Brain microvascular endothelial cell (primary cell): ENCODE measurements around the gene VWF.

ENCODE experiments used
- DNase-seq: peaks from one replicate; pipeline ENCODE4 v3.0.0-alpha.2; 2020
- H3K27ac ChIP-seq: fragments of 250-450 bp; sonication (Bioruptor Pico); 2 replicates; pipeline ENCODE4 v1.5.1; 2020; ENCODE audit warnings: mild to moderate bottlenecking, moderate library complexity
- H3K27me3 ChIP-seq: fragments of 250-450 bp; sonication (Bioruptor Pico); replicated peaks from 2 replicates; pipeline ENCODE4 v1.5.1; 2020; ENCODE audit warnings: mild to moderate bottlenecking
- H3K36me3 ChIP-seq: fragments of 250-450 bp; sonication (Bioruptor Pico); replicated peaks from 2 replicates; pipeline ENCODE4 v1.5.1; 2020; ENCODE audit warnings: mild to moderate bottlenecking
- H3K4me3 ChIP-seq: 2 replicates; pipeline ENCODE4 v1.5.1; 2011; ENCODE audit warnings: low read depth, mild to moderate bottlenecking, control low read depth, low read length, moderate library complexity
- in situ Hi-C: cut with HindIII; loops from 2 replicates; pipeline ENCODE4 v1.10.0; 2017; ENCODE audit warnings: low sequenced_read_pairs, low pct_ligation_motif_present
- TF ChIP-seq, protein P1 (sequence below): IDR thresholded peaks from 2 replicates; pipeline ENCODE4 v1.5.1; 2011; ENCODE audit warnings: low read depth, mild to moderate bottlenecking, moderate library complexity, low read length, control low read depth, inconsistent platforms; ENCODE audit errors: missing control alignments

Gene VWF

GRCh38 chr12:5941907-5942306 is 182.6 kb downstream of the VWF start:
- no peak for DNase-seq
- in situ Hi-C loops = no loop called here
- TF ChIP-seq, protein P1, sequence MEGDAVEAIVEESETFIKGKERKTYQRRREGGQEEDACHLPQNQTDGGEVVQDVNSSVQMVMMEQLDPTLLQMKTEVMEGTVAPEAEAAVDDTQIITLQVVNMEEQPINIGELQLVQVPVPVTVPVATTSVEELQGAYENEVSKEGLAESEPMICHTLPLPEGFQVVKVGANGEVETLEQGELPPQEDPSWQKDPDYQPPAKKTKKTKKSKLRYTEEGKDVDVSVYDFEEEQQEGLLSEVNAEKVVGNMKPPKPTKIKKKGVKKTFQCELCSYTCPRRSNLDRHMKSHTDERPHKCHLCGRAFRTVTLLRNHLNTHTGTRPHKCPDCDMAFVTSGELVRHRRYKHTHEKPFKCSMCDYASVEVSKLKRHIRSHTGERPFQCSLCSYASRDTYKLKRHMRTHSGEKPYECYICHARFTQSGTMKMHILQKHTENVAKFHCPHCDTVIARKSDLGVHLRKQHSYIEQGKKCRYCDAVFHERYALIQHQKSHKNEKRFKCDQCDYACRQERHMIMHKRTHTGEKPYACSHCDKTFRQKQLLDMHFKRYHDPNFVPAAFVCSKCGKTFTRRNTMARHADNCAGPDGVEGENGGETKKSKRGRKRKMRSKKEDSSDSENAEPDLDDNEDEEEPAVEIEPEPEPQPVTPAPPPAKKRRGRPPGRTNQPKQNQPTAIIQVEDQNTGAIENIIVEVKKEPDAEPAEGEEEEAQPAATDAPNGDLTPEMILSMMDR = no peak
- H3K27me3 ChIP-seq = peaks cover 26% of the 10 kb centered on the region
- H3K4me3 ChIP-seq = no peak overlapping the region
- H3K27ac ChIP-seq = no peak overlapping the region
- no peaks in the 10 kb centered on the region for H3K36me3 ChIP-seq

DNA sequence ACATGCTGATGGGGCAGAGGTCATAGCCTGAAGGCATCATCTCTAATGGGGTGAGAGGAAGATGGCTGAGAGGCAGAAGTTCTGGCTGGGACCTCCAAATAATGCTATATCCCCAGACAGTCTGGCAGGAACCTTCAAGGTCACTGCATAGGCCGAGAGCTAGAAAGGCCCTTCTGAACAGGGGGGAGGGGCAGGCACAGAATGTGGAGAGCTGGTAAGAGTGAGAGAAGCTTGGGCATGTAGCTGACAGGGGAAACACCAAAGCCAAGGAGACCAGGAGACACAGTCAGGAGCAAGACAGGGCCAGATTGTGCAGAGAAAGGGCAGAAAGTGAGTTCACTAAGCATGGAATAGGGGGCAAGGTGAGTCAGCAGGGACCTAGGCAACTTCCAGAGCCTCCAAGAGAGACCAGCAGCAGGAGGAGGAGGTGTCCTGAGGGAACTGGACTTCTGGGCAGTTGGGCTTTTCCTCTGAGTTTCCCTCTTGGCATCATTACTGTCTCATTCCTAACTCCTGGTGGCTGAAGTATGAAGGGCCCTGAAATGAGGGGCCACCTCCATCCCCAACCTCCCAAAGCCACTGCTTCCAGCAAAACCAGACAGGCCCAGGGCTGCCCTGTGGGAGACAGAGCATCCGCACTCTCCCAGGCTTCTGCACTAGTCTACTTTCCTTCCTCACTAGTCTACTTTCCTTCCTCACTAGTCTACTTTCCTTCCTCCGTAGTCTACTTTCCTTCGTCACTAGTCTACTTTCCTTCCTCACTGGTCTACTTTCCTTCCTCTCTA is 196.5 kb downstream of the VWF start:
- Histone ChIP-seq H3K36me3 (no peaks in the 10 kb centered on the region), H3K4me3 (no peak overlapping the region), H3K27me3 (no peaks in the 10 kb centered on the region), H3K27ac (no peak overlapping the region)
- DNase-seq = no peak
- in situ Hi-C loops = no loop called here
- TF ChIP-seq, protein P1 = no peak

- TF ChIP-seq, protein P1 = no peak
- no peak overlapping the region for H3K27ac ChIP-seq
- DNase-seq = no peak
- H3K4me3 ChIP-seq = no peak overlapping the region
- H3K27me3 ChIP-seq = no peaks in the 10 kb centered on the region
- H3K36me3 ChIP-seq = no peaks in the 10 kb centered on the region
- in situ Hi-C loops = no loop called here
Observed at GRCh38 chr12:5925646-5926045, 198.8 kb downstream of the VWF start.

DNA sequence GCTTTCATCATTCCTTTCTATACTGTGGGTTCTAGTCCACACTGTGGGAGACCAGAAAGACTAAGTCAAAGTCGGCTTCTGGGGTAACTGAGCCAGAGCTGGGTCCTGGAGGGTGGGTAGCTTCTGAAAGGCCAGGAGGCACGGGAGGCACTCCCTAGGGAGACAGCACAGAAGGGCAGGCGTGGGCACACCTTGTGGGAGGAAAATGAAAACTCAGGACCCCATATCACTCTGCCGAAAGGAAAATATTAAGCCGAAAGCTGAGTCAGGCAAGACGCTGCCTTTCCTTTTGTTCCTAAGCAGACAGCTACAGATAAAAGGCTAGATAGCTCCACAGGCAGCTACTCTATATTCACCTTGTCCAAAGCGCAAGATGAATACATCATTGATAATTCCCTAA is 200.1 kb downstream of the VWF start:
- Histone ChIP-seq H3K36me3 (no peaks in the 10 kb centered on the region), H3K27me3 (no peaks in the 10 kb centered on the region), H3K4me3 (no peak overlapping the region), H3K27ac (no peak overlapping the region)
- in situ Hi-C loops = no loop called here
- DNase-seq = no peak
- TF ChIP-seq, protein P1 = no peak

DNA sequence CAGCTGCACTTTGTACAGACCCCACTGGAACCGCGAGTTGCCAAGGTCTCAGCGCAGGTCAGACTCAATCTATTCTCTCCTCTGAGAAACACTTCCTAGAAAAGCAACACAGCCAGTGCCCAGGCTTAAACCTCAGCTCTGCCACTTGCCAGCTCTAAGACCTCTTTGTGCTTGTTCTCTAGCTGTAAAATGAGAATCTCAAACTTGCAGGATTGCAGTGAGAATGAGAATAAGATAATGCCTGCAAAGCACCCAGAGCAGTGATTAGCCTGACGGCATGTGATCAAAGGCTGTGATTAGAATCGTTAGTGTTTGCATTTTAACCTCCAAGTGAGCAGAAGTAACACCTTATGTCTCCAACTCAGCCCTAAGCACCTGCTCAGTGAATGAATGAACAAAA is 200.7 kb downstream of the VWF start:
- TF ChIP-seq, protein P1 = no peak
- H3K27ac ChIP-seq = no peak overlapping the region
- H3K4me3 ChIP-seq = no peak overlapping the region
- no peak for DNase-seq
- no peaks in the 10 kb centered on the region for H3K36me3 ChIP-seq
- H3K27me3 ChIP-seq = no peaks in the 10 kb centered on the region
- in situ Hi-C loops = no loop called here

DNA sequence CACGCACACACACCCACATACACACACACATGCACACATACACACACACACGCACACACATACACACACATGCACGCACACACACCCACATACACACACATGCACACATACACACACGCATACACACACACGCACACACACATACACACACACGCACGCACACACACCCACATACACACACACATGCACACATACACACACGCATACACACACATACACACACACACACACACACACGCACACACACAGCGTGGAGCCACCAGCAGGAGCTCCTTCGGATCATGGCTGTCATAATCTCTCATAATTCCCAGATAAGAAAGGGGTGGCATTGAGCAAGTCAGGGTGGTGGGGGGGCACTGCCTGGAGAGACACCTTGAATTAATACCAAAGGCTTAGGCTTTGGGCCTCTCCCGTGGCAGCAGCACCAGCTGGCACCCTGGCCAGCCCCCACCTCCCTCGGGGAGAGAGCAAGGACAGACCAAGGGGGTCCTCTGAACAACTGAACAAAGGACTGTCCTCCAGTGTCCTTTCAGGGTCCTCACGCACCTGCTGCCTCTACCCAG is 201.3 kb downstream of the VWF start:
- no peak overlapping the region for H3K27ac ChIP-seq
- TF ChIP-seq, protein P1 = no peak
- H3K36me3 ChIP-seq = no peaks in the 10 kb centered on the region
- no peaks in the 10 kb centered on the region for H3K27me3 ChIP-seq
- in situ Hi-C loops = no loop called here
- H3K4me3 ChIP-seq = no peak overlapping the region
- no peak for DNase-seq
